ENCODE measurements around the gene RBPJ. TPM values are rescaled to one million over a fixed set of nuclear protein-coding genes. Genes with fewer than 3 reads are reported as not detected.

Gene RBPJ
- polyA plus RNA-seq, 4 donors = 66.4 to 85.4 (median 83.3) TPM

DNA sequence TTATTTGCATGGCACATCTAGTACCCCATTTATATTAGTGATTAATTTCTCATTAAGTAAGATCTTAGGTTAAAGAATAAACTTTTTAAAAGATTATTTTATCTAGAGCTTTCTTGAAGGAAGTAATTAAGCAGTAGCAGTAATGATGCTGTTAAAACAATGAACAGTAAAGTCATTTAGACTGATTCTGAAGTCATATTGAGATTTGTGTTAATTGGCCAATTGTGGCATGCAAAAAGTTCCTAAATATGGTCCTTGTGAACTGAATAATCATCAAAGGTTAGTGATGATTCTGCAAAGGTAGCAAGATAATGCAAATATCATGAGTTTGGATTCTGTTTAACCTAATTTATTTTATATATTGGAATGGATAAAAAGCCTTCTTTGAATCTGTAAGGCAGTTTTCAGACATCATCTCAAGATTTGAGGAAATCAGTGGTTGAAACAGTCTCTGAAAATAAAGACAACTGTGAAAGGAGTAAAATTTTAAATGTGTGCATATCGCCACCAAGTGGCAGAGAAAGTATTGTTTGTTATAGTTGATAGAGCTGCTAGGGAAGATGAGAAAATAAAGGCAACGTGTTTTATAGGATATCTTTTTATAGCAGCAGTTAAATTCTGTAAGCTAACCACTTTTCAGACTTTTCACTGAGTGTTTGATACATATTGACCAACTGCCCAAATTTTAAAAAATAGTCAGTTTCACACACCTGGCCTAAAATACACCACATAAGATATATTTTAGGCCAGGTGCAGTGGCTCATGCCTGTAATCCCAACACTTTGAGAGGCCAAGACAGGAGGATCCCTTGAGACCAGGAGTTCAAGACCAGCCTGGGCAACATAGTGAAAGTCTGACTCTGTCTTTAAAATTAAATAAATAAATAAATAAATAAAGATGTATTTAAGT lies 89.8 kb downstream of the RBPJ start:
- peak; percentile 38 to 57 (median 48) for DNase-seq (ENCODE audit: low read depth in 4 of 4, low spot score in 3 of 4)

DNA sequence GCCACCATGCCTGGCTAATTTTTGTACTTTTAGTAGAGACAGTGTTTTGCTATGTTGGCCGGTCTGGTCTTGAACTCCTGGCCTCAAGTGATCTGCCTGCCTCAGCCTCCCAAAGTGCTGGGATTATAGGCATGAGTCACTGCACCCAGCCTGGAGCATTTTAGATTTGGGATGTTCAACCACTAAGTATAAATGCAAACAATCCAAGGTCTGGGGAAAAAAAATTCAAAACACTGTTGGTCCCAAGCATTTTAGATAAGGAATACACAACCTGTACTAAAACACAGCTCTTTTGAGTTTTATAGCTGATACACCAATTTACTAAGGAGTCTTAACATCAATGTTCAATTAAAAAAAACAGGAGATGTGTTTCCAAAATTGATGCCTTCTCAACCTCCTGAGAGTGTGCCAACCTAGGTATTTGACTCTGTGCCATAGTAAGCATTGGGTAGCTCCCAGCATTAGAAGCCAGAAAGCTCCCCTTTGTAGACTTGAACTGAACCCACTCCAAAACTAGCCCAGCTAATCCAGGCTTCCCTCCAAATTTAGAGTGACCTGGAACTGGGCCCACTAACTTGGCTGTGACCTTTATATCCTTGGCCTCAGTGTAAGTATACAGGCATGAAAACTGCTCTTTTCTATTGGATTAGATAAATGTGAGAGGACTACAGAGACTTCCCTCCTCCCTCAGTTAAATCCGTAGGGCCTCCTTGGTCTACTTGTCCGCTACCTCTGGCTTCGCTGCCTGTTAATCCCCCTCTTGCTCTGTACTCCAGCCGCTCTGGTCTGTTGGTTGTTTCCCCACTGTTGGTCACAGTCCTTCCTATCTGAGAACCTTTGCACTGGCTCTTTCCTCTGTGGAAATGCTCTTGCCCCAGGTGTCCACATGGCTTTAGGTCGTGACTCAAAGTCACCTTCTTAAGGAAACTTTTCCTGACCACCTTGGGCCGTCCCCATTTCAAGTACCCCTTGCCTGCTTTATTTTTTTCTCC lies 91.9 kb downstream of the RBPJ start:
- DNase-seq (ENCODE audit: low read depth in 4 of 4, low spot score in 3 of 4) = no peak

DNA sequence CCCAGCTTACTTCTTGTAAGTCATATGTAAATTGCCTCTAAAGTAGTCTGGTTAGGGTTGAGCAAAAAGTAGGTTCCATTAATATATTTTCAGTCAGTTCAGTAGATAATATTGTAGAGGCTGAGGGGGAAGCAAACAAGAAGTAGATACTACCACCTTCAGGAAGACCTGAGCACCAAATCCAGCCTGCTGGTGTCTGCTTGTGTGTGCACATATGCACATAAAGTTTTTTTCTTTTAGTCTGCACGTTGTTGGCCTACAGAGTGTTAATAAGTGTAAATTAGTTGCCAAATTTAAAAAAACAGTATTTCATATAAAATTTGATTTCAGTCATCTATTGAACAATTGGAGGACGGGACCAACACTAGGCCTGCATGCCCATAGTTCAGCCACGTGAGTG lies 92.8 kb downstream of the RBPJ start:
- DNase-seq (ENCODE audit: low read depth in 4 of 4, low spot score in 3 of 4) = no peak

DNA sequence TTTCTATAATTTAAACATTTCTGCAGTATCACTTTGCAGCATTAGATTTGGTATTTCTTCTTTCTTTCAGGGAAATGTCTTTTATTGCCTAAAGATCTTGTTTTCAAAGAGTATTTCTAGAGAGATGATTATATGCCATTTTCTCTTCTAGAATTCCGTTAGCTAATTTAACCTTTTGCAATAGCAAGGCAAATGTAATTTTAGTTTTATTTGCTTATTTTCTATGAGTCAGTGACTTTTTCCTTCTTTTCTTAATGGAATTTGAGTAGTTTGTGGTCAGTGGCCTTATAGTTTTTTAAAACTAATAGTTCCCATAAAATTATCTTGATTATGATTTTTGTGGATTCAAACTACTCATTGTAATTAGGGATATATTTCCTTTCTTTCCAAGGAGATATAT lies 97.3 kb downstream of the RBPJ start:
- DNase-seq (ENCODE audit: low read depth in 4 of 4, low spot score in 3 of 4) = no peak

DNA sequence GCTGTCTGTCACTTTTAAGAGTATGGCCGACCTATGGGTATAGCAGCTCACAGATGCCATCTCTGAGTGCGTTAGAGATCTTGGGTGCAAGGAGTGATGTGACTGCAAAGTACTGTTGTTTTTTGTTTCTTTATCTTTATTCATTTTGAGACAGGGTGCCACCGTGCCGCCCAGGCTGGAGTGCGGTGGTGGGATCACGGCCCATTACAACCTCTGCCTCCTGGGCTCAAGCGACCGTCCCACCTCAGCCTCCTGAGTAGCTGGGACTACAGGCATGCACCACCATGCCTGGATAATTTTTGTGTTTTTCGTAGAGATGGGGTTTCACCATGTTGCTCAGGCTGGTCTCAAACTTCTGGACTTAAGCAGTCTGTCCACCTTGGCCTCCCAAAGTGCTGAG lies 98.0 kb downstream of the RBPJ start:
- DNase-seq (ENCODE audit: low read depth in 4 of 4, low spot score in 3 of 4) = no peak

DNA sequence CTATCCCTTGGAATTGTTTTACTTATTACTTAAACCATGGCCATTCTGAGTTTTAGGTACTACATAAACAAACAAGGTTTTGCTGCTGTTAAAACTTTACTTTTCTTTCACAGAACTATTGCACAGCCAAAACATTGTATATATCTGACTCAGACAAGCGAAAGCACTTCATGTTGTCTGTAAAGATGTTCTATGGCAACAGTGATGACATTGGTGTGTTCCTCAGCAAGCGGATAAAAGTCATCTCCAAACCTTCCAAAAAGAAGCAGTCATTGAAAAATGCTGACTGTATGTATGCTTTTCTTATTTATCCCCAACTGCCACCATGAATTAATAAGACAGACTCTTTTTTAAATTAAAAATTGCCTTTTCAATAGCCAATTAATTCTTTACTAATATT lies 99.6 kb downstream of the RBPJ start:
- no peak for DNase-seq (ENCODE audit: low read depth in 4 of 4, low spot score in 3 of 4)

DNA sequence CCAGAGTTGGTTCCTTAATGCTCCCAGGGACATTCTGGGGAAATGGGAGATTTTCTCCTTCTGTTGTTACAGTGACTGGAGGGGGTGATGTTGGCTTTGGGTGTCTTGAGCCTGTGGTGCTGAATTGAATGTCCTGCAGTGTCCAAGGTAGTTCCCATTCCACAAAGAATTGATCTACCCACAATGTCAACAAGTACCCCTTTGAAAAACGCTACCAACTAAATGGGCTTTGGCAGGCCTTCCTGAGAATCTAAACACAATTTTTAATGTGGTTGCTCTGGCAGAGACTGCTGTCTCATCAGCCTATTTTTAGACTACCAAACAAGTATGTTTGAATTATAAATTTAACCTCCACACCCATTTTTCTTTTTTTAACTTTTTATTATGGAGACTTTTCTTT lies 100.1 kb downstream of the RBPJ start:
- no peak for DNase-seq (ENCODE audit: low read depth in 4 of 4, low spot score in 3 of 4)

DNA sequence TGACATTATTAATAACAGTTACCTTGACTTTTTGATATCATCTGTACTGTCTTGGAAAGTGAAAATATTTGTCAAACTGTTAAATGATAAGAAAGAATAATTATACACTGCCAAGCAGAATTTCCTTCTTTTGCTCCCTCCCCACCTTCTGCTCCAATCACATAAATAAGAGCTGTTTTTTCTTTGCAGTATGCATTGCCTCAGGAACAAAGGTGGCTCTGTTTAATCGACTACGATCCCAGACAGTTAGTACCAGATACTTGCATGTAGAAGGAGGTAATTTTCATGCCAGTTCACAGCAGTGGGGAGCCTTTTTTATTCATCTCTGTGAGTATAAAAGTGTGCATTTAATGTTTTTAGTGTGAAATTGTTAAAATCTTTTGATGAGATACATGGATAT lies 103.3 kb downstream of the RBPJ start:
- no peak for DNase-seq (ENCODE audit: low read depth in 4 of 4, low spot score in 3 of 4)

DNA sequence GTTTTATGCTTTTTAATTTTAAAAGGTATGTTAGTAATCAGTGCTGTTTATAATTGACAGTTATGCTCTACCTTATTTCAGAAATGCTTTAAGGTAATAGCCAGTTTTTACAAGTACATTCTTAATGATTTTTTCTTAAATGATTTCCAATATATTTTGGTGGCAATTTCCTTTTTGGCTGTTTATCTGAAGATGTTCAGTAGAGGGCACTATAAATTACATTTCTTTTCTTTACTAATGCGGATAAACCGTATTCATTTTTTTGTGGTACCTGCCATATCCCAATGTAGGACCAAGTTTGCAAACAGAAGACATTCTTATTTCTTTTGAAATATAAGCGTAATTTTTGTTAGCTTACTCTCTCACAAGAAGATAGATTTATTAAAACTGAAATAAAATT lies 104.0 kb downstream of the RBPJ start:
- DNase-seq (ENCODE audit: low read depth in 4 of 4, low spot score in 3 of 4) = no peak

DNA sequence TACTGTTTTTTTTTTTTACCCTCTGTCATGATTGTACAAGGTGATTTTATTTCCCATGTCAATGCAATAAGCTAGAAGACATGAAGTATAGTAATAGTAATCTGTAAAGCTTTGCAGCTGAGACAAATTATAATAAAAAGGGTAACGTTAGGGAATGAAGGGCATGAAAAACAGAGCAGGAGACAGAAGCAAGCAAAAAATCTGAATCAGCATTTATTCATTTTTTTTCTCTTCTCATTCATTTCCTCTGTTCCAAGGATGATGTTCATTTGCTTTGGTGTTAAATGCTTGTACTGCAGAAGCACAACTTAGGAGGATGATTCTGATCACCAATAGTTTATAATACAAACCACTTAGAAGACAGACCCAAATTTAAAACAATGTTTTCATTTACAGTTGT lies 105.1 kb downstream of the RBPJ start:
- no peak for DNase-seq (ENCODE audit: low read depth in 4 of 4, low spot score in 3 of 4)

DNA sequence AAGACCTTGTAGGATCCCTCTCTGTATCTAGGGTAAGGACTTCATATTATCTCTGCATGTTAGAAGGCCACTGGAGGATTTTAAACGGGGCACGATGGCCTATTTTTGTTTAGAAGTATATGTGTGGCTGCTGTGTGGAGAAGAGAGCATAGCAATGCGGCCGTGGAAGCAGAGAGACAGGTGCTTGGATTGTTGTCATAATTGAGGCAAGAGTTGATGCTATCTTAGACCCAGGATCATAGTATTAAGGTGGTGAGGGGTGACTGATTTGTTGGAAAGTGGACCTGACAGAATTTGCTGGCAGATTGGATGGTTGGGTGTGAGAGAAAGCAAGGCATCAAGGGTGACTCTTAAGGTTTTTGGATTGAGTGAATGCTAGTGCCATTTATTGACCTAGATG lies 106.1 kb downstream of the RBPJ start:
- DNase-seq (ENCODE audit: low read depth in 4 of 4, low spot score in 3 of 4) = no peak

DNA sequence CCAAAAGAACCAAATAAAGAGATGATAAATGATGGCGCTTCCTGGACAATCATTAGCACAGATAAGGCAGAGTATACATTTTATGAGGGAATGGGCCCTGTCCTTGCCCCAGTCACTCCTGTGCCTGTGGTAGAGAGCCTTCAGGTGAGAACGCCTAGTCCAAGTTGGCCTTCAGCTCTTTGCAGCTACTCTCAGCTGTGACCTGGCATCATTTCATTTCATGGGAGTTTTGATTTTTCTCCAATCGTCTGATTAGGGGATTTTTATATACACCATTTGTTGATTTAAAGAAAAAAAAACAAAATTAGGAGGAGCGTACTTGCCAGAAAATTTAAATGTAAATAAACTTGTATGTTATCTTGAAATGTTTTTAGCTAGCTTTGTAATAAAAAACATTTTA lies 109.1 kb downstream of the RBPJ start:
- no peak for DNase-seq (ENCODE audit: low read depth in 4 of 4, low spot score in 3 of 4)

DNA sequence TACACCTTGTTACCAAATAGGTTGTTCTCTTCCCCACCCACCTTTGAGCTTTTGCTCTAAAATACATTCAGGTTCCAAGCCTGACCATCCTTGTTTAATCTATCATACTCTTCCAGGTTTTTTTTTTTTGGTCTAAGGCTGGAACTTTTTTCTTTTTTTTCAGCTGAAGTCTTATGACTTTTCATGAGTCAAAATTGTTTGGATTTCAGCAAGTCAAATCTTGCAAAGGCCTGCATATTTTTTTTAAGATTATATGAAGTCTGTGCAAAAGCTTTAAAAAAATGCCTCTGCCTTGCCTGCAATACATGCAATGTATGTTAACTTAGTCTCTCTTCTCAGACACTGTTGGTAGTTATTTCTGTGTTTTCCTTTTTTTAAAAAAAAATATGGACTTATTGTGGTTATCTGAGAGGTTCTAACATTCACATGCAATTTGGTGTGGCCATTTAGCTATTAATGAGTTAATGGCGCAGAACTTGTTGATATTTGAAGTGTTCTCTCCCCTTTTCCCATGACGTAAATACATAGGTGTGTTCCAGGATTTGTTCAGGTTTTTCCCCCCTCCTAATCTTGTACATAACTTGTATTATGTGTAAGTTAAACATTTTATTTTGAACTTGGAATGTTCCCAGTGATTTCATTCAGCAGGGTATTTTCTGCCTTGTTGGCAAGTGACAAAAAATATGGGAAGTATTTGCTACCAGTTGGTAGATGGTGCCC lies 110.8 kb downstream of the RBPJ start:
- DNase-seq (ENCODE audit: low read depth in 4 of 4, low spot score in 3 of 4) = no peak

DNA sequence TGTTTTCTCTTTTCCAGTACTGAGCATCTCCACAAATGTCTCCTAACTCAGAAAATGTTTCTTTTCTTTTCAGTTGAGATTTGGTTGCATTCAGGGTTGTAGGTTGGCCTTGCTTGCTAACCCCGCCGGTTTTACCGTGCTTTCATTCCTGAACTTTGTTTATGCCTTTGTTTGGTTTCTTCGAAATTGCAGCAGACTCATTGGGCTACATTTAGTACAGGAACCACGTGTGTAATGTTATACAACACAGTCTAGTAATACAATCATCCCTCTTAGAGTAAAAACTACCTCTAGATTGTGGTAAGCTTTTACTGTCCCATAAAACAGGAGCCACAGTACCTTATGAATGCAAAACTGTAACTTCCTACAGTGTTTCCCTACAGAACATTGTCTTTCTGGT lies 111.6 kb downstream of the RBPJ start:
- no peak for DNase-seq (ENCODE audit: low read depth in 4 of 4, low spot score in 3 of 4)

DNA sequence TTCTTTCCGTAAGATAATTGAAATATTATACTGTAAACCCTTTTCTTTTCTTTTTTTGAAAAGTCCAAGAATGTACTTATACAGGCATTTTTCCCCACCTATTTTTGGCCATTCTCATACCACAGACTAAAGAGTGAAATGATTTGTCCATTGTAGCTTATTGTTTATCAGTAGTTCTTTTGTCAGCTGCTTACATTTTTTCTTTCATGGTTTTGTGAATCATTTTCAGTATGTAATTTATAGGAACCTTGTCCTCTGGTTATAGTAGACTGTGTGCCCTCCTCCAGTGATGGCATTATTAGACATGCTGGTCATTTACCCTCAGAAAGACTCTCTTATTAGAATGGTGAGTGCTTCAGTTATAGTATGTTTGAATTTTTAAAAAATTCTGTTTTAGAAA lies 112.7 kb downstream of the RBPJ start:
- no peak for DNase-seq (ENCODE audit: low read depth in 4 of 4, low spot score in 3 of 4)

DNA sequence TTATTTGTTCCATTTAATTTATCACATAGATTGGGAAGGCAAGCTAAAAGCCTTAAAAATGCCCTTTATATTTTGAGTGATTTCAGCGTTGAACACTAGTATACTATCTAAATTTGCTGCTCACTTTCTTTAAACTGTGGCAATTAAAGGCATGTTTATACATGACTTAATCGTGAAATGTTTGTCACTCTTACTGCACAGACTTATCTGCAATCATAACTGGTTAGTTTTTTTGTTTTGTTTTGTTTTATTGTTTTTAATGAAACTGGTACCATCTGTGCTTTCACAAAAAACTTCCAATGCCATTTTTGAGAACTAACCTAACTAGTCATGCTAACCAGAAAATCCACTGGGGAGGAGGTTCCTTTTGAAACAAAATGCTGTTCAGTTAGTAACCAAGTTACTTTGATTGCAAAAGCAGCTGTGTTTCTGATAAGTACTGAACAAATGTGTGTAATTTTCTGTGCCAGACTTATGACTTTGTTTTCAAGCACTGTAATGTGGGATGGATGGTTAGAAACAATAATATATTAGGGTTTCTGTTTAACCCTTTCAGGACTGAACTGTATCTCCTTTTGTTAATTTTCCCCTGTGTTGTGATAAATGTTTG lies 113.3 kb downstream of the RBPJ start:
- no peak for DNase-seq (ENCODE audit: low read depth in 4 of 4, low spot score in 3 of 4)

DNA sequence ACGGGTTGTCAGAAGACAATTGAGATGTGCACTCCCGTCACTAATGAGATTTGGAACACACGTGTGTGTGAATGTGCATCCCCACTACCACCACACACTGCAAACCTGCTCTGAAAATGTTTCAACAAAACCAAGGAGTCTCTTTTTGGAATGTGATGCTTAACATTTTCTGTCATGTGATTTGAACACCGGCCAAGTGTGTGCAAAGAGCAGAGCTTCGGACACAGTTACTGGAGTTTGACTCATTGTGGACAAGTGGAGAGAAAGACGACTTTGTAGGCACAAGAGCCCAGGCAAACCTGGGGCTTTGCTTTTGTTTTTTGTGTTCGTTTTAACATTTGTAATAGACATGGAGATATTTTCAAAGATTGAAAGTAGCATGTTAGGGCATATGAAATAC lies 120.3 kb downstream of the RBPJ start:
- no peak for DNase-seq (ENCODE audit: low read depth in 4 of 4, low spot score in 3 of 4)

DNA sequence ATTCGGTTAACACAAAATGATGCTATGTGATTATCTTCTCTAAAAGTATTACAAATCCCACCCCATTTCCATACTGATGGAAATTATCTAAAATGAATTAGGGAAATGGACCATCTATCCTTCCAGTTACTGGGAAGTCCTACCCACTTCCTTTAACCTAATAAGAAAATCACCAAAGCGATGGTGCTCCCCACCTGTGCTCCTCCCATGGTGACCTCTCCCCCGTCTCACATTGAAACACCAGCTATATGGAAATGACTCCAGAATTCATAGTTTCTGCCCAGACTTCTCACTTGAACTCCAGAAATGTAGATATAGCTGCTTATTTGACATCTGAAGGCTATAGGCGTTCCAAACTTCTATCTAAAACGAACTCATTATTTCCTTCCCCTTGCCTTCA lies 121.0 kb downstream of the RBPJ start:
- no peak for DNase-seq (ENCODE audit: low read depth in 4 of 4, low spot score in 3 of 4)

DNA sequence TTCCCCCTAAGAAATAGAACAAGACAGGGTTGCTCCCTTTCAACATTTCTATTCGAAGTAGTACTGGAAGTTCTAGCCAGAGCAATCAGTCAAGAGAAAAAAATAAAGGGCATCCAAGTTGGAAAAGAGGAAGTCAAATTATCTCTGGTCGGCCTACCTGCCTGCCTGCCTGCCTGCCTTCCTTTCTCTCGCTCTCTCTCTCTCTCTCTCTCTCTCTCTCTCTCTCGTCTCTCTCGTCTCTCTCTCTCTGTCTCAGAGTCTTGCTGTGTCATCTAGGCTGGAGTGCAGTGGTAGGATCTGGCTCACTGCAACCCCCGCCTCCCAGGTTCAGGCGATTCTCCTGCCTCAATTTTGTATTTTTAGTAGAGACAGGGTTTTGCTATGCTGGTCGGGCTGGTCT lies 126.6 kb downstream of the RBPJ start:
- DNase-seq (ENCODE audit: low read depth in 4 of 4, low spot score in 3 of 4) = no peak

DNA sequence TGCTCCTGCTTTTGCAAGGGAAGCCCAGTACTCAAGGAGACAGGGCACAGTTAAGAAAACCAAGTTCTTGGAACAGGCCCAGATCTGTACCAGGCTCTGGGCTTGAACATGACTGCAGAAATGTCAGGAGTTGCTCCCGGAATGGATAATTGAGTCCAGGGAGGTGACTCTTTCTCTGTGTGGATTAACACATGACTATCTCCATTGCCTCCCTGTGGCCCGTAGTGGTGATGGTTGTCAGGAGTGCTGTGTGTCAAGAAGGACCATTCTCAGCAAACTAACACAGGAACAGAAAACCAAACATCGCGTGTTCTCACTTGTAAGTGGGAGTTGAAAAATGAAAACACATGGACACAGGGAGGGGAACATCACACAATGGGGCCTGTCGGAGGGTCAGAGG lies 129.6 kb downstream of the RBPJ start:
- DNase-seq (ENCODE audit: low read depth in 4 of 4, low spot score in 3 of 4) = no peak

DNA sequence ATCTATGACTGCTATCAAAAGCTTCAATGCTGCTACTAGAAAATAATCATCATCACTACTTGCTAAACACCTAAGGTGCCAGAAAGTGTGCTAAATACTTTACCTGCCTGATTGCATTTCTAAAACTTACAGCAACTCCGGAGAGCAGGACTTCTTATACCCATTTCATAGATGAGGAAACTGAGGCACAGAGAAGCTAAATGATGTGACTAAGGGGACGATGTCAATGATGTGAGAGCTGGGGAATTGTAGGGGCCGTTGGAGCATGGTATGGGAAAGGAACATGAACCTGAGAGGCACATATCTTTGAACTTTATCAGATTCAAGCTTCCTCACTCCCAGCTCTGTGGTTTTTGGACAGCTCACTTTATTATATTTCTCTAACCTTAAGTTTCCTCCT lies 130.8 kb downstream of the RBPJ start:
- DNase-seq (ENCODE audit: low read depth in 4 of 4, low spot score in 3 of 4) = no peak
